Pancreas (tissue), 10 donors: ENCODE measurements around the gene PPFIBP2. TPM values are rescaled to one million over a fixed set of nuclear protein-coding genes. Genes with fewer than 3 reads are reported as not detected.
A peak's percentile ranks its signal among the peaks of the same experiment; 100 is the strongest.

ENCODE experiments used
- ATAC-seq, 4 donors: fragments of 200-7000 bp; cut with Tn5 transposase; one replicate each; pipeline versions ENCODE4 v1.8.0 to v1.9.1; 2020; ENCODE audit warnings: mild to moderate bottlenecking in 4 of 4, moderate library complexity in 4 of 4
- DNase-seq, 6 donors: peaks; one replicate each; pipeline ENCODE4 v3.0.0-alpha.2; 2020
- FAIRE-seq: peaks from 2 replicates; lab custom pipeline; 2012; peaks lifted over from hg19 to GRCh38; lab: Jason Lieb, UNC
- H3K27ac ChIP-seq, 4 donors: fragments of 200-600 bp; sonication (generic); 1 replicate in 3 of 4; 2 replicates in 1 of 4; pipeline versions ENCODE4 v1.5.0 to v1.8.0; 2020
- H3K27me3 ChIP-seq, 4 donors: fragments of 200-600 bp; one replicate each; pipeline ENCODE4 v1.8.0; 2021
- H3K36me3 ChIP-seq, 3 donors: fragments of 200-600 bp; sonication (generic) in 1 of 3; one replicate each; pipeline versions ENCODE4 v1.5.0 to v1.8.0; 2020 to 2021
- H3K4me1 ChIP-seq, 3 donors: fragments of 200-600 bp; one replicate each; pipeline ENCODE4 v1.8.0; 2021
- H3K4me3 ChIP-seq, 4 donors: fragments of 200-600 bp; sonication (generic) in 2 of 4; one replicate each; pipeline versions ENCODE4 v1.5.0 to v1.8.0; 2020 to 2021
- H3K9me3 ChIP-seq, 4 donors: fragments of 200-600 bp; one replicate each; pipeline ENCODE4 v1.8.0; 2021
- WGBS, 2 donors: extraction: QIAGEN DNeasy Blood & Tissue Kit; methylation state at CpG; one replicate each; pipeline ENCODE4 v1.1.7; 2013; 5-methylcytosine and 5-hydroxymethylcytosine counted together
- intact Hi-C, 3 donors: fragments of 100-400 bp; cut with DNase I; formaldehyde crosslinking; loops; one replicate each; pipeline versions ENCODE4 v1.11.1 to v1.14.2; 2022
- polyA plus RNA-seq, 2 donors: library from polyadenylated mRNA; stranded (reverse); fragments of 200-250 nt; gene quantifications; one replicate each; pipeline ENCODE4 v1.2.3, GENCODE V29; 2013
- total RNA-seq, 6 donors: library from RNA; stranded (reverse); fragmentation: NEBNext Ultra II Directional in 4 of 6; extraction: Animal tissue kit (Norgen Biotek cat#: 25700) in 4 of 6; gene quantifications; one replicate each; pipeline versions ENCODE4 v1.2.1 to v1.2.4, GENCODE V29; 2021 to 2023
- TF ChIP-seq, protein P1 (sequence below), 4 donors: fragments of 200-600 bp; sonication (generic) in 3 of 4; IDR thresholded peaks; one replicate each; pipeline versions ENCODE4 v1.5.0 to v1.8.0; 2021; ENCODE audit warnings: antibody characterized with exemption in 4 of 4
- donor health status: healthy with polysubstance abuse.
- donor health status: DM: no; HTN: no; CAD: no; lungs with moderate emphysema.
- donor health status: DM: no; HTN: no; CAD: no.
- donor health status: control.
- donor health status: control.
- donor health status: Bipolar disorder and iron deficiency.
- donor health status: DM: yes; HTN: yes; CAD: no.
- donor health status: DM: no; HTN: no; CAD: no.
- donor health status: DM: no; HTN: no; CAD: no.
- donor health status: DM: yes; HTN: yes; CAD: no.

The PPFIBP2 gene
- total and polyA plus RNA-seq, 8 donors = 8.0 to 24.7 (median 11.4) TPM

DNA sequence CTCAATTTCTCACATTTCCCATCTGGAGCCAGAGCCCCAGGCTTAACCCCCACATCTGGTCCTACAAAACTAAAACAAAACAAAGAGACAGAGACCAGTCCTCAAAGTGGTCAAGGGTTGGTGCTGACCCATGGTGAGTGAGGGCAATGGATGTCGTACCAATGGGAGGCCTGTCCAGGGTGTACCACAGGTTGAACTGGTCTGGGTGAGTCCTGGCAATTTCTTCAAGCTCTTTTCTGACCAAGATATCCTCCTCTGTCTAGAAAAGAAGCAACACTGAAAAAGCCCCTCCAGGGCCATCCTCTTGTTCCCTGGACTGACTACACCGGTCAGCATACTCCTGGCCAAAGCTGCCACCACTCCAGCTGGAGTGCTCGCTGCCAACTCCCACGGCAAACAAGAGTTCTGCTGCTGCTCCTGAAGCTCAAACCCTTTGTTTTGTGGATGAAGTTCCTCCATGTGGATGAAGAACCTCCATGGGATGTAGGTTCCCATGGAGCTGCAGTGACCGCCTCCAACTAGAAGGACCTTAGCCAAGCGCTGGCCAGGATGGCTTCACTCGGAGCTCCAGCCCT lies 152.6 kb downstream of the PPFIBP2 start:
- no peak overlapping the region for H3K27ac ChIP-seq
- H3K4me1 ChIP-seq = peaks cover 0 to 4% (median 3%) of the 10 kb centered on the region in 3 donors
- no peak overlapping the region for H3K4me3 ChIP-seq
- no peak for FAIRE-seq
- peak; percentile 57 to 75 (median 62) for ATAC-seq
- H3K9me3 ChIP-seq = no peaks in the 10 kb centered on the region
- intact Hi-C loops = loop anchor here in 1 of 3 donors (5.0 kb wide), 1 partner anchor 99 kb away; no protein-coding TSS in a partner anchor
- H3K27me3 ChIP-seq = no peaks in the 10 kb centered on the region
- peak in 4 of 6 donors; percentile 45 to 76 (median 58) for DNase-seq
- WGBS, 2 donors = 67 to 70% methylated on average over 7 of the region's 7 CpGs
- TF ChIP-seq, protein P1, sequence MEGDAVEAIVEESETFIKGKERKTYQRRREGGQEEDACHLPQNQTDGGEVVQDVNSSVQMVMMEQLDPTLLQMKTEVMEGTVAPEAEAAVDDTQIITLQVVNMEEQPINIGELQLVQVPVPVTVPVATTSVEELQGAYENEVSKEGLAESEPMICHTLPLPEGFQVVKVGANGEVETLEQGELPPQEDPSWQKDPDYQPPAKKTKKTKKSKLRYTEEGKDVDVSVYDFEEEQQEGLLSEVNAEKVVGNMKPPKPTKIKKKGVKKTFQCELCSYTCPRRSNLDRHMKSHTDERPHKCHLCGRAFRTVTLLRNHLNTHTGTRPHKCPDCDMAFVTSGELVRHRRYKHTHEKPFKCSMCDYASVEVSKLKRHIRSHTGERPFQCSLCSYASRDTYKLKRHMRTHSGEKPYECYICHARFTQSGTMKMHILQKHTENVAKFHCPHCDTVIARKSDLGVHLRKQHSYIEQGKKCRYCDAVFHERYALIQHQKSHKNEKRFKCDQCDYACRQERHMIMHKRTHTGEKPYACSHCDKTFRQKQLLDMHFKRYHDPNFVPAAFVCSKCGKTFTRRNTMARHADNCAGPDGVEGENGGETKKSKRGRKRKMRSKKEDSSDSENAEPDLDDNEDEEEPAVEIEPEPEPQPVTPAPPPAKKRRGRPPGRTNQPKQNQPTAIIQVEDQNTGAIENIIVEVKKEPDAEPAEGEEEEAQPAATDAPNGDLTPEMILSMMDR (IDR thresholded peaks at IDR 0.05) = no peak
- no peaks in the 10 kb centered on the region for H3K36me3 ChIP-seq

DNA sequence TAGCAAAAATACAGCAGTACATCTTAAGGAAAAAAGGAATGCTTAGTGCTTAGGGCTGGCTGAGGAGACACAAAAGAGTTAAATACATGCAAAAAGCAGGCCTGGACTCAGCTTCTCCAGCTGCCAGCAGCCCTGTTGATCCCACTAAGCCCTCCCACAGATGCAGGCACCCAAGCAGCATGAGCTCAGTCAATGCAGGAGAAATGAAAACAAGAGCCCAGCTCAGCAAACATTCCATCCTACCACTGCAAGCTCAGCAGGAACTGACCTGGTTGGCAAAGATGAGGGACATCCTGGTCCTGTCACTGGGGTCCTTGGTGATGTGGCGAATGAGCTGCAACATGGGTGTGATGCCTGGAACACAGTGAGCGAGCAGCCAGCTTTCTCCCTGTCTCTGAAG lies 153.7 kb downstream of the PPFIBP2 start:
- TF ChIP-seq, protein P1 (IDR thresholded peaks at IDR 0.05) = no peak
- intact Hi-C loops = loop anchor here in 1 of 3 donors (5.0 kb wide), 1 partner anchor 100 kb away; no protein-coding TSS in a partner anchor
- Histone ChIP-seq H3K36me3 (no peaks in the 10 kb centered on the region), H3K27me3 (no peaks in the 10 kb centered on the region), H3K9me3 (no peaks in the 10 kb centered on the region), H3K4me1 (peaks cover 0 to 5% (median 4%) of the 10 kb centered on the region in 3 donors), H3K27ac (no peak overlapping the region), H3K4me3 (no peak overlapping the region)
- DNase-seq = no peak
- ATAC-seq = no peak
- WGBS, 2 donors = 93 to 100% methylated on average over 2 of the region's 2 CpGs
- FAIRE-seq = no peak

DNA sequence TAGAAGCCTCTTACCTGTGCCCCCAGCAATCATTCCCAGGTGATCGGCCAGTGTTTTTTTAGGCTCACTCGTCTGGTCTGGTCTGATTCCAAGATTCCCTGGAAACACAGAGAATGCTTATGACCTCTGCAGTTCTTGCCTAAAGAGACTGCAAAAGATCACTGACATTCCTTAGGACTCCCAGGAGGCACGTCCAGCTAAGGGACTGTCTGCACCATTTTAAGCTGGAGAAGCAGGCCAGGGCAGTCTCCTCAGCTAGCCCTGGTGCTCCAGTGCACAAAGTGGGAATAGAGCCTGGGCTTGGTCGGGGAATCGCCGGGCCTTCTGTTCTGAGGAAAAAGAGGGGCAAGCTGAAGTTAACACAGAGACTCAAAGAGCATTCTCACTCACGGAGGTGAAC lies 154.7 kb downstream of the PPFIBP2 start:
- no peak for ATAC-seq
- no peak for FAIRE-seq
- H3K4me1 ChIP-seq = peaks cover 0 to 10% (median 5%) of the 10 kb centered on the region in 3 donors
- intact Hi-C loops = loop anchor here in 1 of 3 donors (5.0 kb wide), 1 partner anchor 101 kb away; no protein-coding TSS in a partner anchor
- no peak for DNase-seq
- no peak overlapping the region for H3K4me3 ChIP-seq
- TF ChIP-seq, protein P1 (IDR thresholded peaks at IDR 0.05) = no peak
- 80 to 81% methylated on average over 7 of the region's 7 CpGs for WGBS, 2 donors
- H3K27ac ChIP-seq = no peak overlapping the region
- H3K36me3 ChIP-seq = no peaks in the 10 kb centered on the region
- H3K27me3 ChIP-seq = no peaks in the 10 kb centered on the region
- no peaks in the 10 kb centered on the region for H3K9me3 ChIP-seq

DNA sequence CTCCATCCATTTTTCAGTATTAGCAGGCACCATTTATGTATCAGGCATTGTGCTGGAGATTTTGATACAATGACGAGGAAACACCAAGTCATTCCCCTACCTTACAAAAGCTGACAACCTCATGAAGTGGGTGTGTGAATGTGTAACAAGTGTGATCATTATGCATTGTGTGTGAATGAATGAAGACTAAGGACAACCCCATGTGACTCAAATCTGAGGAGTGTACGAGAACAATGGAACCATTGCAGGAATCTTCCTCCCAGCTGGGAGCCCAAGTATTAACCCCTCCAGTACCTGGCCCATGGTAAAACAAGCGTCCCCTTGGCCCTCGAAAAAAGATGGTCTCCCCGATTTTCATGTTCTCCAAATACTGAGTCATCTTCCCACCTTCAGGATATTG lies 155.1 kb downstream of the PPFIBP2 start:
- WGBS, 2 donors = 66 to 85% methylated on average over 5 of the region's 5 CpGs

More for the DNA sequence above, 155.1 kb downstream of the PPFIBP2 start:
- intact Hi-C loops = loop anchor here in 1 of 3 donors (5.0 kb wide), 1 partner anchor 102 kb away; no protein-coding TSS in a partner anchor
- FAIRE-seq = no peak
- DNase-seq = no peak
- TF ChIP-seq, protein P1 (IDR thresholded peaks at IDR 0.05) = no peak
- ATAC-seq = no peak
- H3K27ac ChIP-seq = no peak overlapping the region
- H3K4me3 ChIP-seq = no peak overlapping the region
- H3K9me3 ChIP-seq = no peaks in the 10 kb centered on the region
- peaks cover 0 to 10% (median 5%) of the 10 kb centered on the region in 3 donors for H3K4me1 ChIP-seq
- no peaks in the 10 kb centered on the region for H3K36me3 ChIP-seq
- H3K27me3 ChIP-seq = no peaks in the 10 kb centered on the region
